GM12878 (cell line): ENCODE measurements around the gene RMI2. TPM values are rescaled to one million over a fixed set of nuclear protein-coding genes. Genes with fewer than 3 reads are reported as not detected.

Experiments used
- ATAC-seq: fragments of 200-7000 bp; cut with Tn5 transposase; 3 replicates; pipeline ENCODE4 v1.9.1; 2020; ENCODE audit warnings: mild to moderate bottlenecking, moderate library complexity
- BruUV-seq: library from RNA; stranded (reverse); fragments of 400-500 nt; replicated peaks from 2 replicates; lab custom pipeline; 2021; lab: Mats Ljungman, UMichigan
- CTCF ChIA-PET: fragments of 300-600 bp; sonication (Branson Sonifier 250); formaldehyde crosslinking; extraction: SDS; loops from one replicate; lab custom pipeline; 2021; ENCODE audit warnings: inconsistent platforms; lab: Yijun Ruan, JAX
- POLR2A ChIA-PET: fragments of 350-600 bp; formaldehyde crosslinking; extraction: SDS; loops from one replicate; lab custom pipeline; 2021; ENCODE audit warnings: inconsistent platforms; lab: Charles Lee
- RAD21 ChIA-PET: fragments of 300-600 bp; sonication (Branson Sonifier 250); formaldehyde crosslinking; loops from one replicate; lab custom pipeline; 2023; ENCODE audit warnings: antibody characterized with exemption; ENCODE audit not compliant: unreplicated experiment; lab: Charles Lee
- SMC1A ChIA-PET: fragments of 300-600 bp; sonication (Branson Sonifier 250); formaldehyde crosslinking; loops from one replicate; lab custom pipeline; 2023; ENCODE audit not compliant: unreplicated experiment, uncharacterized antibody; lab: Charles Lee
- DNase-seq: peaks from one replicate; pipeline ENCODE4 v3.0.0-alpha.2; 2011; ENCODE audit warnings: low read depth, low spot score
- FAIRE-seq: peaks from 3 replicates; lab custom pipeline; 2011; peaks lifted over from hg19 to GRCh38; lab: Jason Lieb, UNC
- H2AFZ ChIP-seq: 2 replicates; pipeline ENCODE4 v1.6.0; 2011; ENCODE audit warnings: low read depth, low read length, control low read depth; ENCODE audit not compliant: control insufficient read depth
- H3K27ac ChIP-seq: 2 replicates; pipeline ENCODE4 v1.5.1; 2011; ENCODE audit warnings: control low read depth; ENCODE audit not compliant: control insufficient read depth, insufficient read depth
- H3K27me3 ChIP-seq, 2 experiments: replicated peaks in 1 of 2; 2 replicates each; pipeline versions ENCODE4 v1.6.0 to v1.6.1; 2011; ENCODE audit warnings: low read length in 1 of 2; ENCODE audit not compliant: control insufficient read depth in 2 of 2, insufficient read depth in 2 of 2
- H3K36me3 ChIP-seq, 2 experiments: 2 replicates each; pipeline ENCODE4 v1.5.1; 2011; ENCODE audit warnings: low read length in 1 of 2; ENCODE audit not compliant: control insufficient read depth in 2 of 2, insufficient read depth in 2 of 2
- H3K4me1 ChIP-seq: 2 replicates; pipeline ENCODE4 v1.6.1; 2011; ENCODE audit warnings: mild to moderate bottlenecking, low read length, moderate library complexity, mixed read lengths; ENCODE audit not compliant: control insufficient read depth, insufficient read depth
- H3K4me2 ChIP-seq: 2 replicates; pipeline ENCODE4 v1.6.0; 2011; ENCODE audit warnings: control low read depth; ENCODE audit not compliant: control insufficient read depth, insufficient read depth
- H3K4me3 ChIP-seq: fragments of 200-600 bp; sonication (generic); 2 replicates; pipeline ENCODE4 v1.5.1; 2016
- H3K79me2 ChIP-seq: 2 replicates; pipeline ENCODE4 v1.6.0; 2011; ENCODE audit warnings: low read length; ENCODE audit not compliant: control insufficient read depth, insufficient read depth
- H3K9ac ChIP-seq: 2 replicates; pipeline ENCODE4 v1.8.0; 2011; ENCODE audit warnings: low read length, control low read depth, mixed read lengths; ENCODE audit not compliant: control insufficient read depth, insufficient read depth
- H3K9me3 ChIP-seq: replicated peaks from 3 replicates; pipeline ENCODE4 v1.5.1; 2011; ENCODE audit warnings: mild to moderate bottlenecking, low read length; ENCODE audit not compliant: control insufficient read depth, insufficient read depth
- H4K20me1 ChIP-seq: 2 replicates; pipeline ENCODE4 v1.6.0; 2011; ENCODE audit not compliant: control insufficient read depth, insufficient read depth
- TARDBP ChIP-seq: IDR thresholded peaks from 2 replicates; pipeline ENCODE4 v1.6.1; 2016; ENCODE audit warnings: borderline replicate concordance
- WGBS: methylation state at CpG from one replicate; pipeline ENCODE4 v1.1.6; 2016; ENCODE audit warnings: low lambda C conversion rate; ENCODE audit not compliant: insufficient replicate concordance, insufficient coverage; ENCODE audit errors: missing lambda C conversion rate; 5-methylcytosine and 5-hydroxymethylcytosine counted together
- in situ Hi-C: fragments of 300-500 bp; cut with MboI; formaldehyde crosslinking; loops from 9 replicates; pipeline ENCODE4 v1.14.3; 2018; ENCODE audit warnings: mixed read lengths
- intact Hi-C: fragments of 100-400 bp; cut with micrococcal nuclease; formaldehyde crosslinking; loops from one replicate; pipeline ENCODE4 v1.14.2; 2022; ENCODE audit not compliant: unreplicated experiment
- polyA plus RNA-seq, 11 experiments: library from polyadenylated mRNA; depleted of rRNA in 4 of 11; unstranded in 6 of 11; stranded (reverse) in 5 of 11; fragments of >200 nt; fragmentation: Nextera tagmentation in 4 of 11; fragmentation: Illumina TruSeq in 1 of 11; extraction: Ambion mirVana in 4 of 11; extraction: Trizol in 1 of 11; gene quantifications; 1 replicate in 1 of 11; 2 replicates in 10 of 11; pipeline versions ENCODE4 v1.2.1 to v1.2.3, GENCODE V29; 2011 to 2016; ENCODE audit warnings: inconsistent platforms in 2 of 11, missing spikeins in 2 of 11, low read depth in 1 of 11
- total RNA-seq, 4 experiments: library from RNA; depleted of rRNA in 3 of 4; stranded (reverse); fragments of >200 nt in 3 of 4; fragmentation: Illumina TruSeq in 1 of 4; extraction: Trizol in 1 of 4; gene quantifications; 2 replicates each; pipeline versions ENCODE4 v1.2.1 to v1.2.3, GENCODE V29; 2013 to 2021
- TF ChIP-seq, protein P1 (sequence below): IDR thresholded peaks from 2 replicates; pipeline ENCODE4 v1.6.1; 2012; ENCODE audit warnings: low read depth, low read length, improper control_type of control experiment
- TF ChIP-seq, protein P2 (sequence below): fragments of 450-650 bp; IDR thresholded peaks from 2 replicates; pipeline ENCODE4 v1.6.1; 2018; ENCODE audit warnings: mild to moderate bottlenecking, low read depth, moderate library complexity; ENCODE audit not compliant: partially characterized antibody

RMI2 gene
- total and polyA plus RNA-seq, 10 of the 15 experiments (the other 5 are each of a cell fraction or from before 2014, with no cell fraction given) = 9.6 to 68.8 (median 32.1) TPM

DNA sequence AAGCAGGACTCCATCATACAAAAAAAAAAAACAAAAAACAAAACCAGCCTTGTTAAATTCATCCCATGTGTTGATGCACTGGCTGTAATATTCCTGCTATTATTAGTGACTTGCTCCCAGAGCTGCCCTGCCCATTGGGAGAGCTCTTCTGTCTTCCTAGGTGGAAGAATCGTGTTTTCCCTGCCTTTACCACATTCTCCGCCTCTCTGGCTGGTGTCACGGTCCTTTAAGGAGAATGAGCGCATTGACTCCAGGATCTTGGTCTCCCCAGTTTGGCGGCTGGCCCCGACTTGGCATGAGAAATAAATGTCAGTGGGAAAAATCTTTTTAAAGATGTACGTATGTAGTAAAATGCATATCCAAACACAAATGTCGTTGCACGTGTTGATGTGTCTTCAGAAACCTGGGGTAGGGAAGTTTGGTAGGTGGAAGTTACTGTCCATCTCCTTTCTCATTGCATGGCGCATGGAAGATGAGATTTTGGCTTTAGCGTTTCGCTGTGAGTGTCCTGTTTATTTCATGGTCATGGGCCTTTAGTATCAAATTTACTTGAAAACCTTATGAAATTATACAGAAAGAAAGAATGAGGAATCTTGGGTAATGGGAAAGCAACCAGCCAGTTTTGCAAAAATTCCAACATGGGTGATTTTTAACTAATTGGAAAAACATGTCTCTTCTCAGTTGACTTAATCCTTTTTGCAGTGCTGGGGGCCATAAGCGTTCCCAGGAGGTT, 15.5 kb downstream of the RMI2 start:
- Histone ChIP-seq H3K9me3 (no peaks in the 10 kb centered on the region), H3K4me1 (peaks cover 39% of the 10 kb centered on the region), H3K4me2 (no peak overlapping the region; the same call in 1 of the 2 replicates), H2AFZ (no peak overlapping the region)
- ChIA-PET CTCF (interaction anchor here (1.1 to 8.6 kb wide), 3 partner anchors 11 to 102 kb away, joined by 3 to 170 read pairs (median 65); partner anchors contain the start of gene SOCS1), POLR2A (interaction anchor here (0.5 to 2.6 kb wide), 3 partner anchors 10 to 105 kb away, joined by 3 to 9 read pairs (median 5); partner anchors contain the start of gene SOCS1)
- in situ Hi-C loops = loop anchor here (5.0 kb wide), 1 partner anchor 394 kb away; no protein-coding TSS in a partner anchor
- TF ChIP-seq TARDBP = no peak
- TF ChIP-seq, protein P1, sequence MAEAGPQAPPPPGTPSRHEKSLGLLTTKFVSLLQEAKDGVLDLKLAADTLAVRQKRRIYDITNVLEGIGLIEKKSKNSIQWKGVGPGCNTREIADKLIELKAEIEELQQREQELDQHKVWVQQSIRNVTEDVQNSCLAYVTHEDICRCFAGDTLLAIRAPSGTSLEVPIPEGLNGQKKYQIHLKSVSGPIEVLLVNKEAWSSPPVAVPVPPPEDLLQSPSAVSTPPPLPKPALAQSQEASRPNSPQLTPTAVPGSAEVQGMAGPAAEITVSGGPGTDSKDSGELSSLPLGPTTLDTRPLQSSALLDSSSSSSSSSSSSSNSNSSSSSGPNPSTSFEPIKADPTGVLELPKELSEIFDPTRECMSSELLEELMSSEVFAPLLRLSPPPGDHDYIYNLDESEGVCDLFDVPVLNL = no peak
- TF ChIP-seq, protein P2, sequence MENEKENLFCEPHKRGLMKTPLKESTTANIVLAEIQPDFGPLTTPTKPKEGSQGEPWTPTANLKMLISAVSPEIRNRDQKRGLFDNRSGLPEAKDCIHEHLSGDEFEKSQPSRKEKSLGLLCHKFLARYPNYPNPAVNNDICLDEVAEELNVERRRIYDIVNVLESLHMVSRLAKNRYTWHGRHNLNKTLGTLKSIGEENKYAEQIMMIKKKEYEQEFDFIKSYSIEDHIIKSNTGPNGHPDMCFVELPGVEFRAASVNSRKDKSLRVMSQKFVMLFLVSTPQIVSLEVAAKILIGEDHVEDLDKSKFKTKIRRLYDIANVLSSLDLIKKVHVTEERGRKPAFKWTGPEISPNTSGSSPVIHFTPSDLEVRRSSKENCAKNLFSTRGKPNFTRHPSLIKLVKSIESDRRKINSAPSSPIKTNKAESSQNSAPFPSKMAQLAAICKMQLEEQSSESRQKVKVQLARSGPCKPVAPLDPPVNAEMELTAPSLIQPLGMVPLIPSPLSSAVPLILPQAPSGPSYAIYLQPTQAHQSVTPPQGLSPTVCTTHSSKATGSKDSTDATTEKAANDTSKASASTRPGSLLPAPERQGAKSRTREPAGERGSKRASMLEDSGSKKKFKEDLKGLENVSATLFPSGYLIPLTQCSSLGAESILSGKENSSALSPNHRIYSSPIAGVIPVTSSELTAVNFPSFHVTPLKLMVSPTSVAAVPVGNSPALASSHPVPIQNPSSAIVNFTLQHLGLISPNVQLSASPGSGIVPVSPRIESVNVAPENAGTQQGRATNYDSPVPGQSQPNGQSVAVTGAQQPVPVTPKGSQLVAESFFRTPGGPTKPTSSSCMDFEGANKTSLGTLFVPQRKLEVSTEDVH = no peak
- TF ChIP-seq, all 136 proteins: peak for 0
- H3K4me3 ChIP-seq = no peak overlapping the region
- 92% methylated on average over 13 of the region's 13 CpGs for WGBS
- no TSS peak for BruUV-seq
- no peaks in the 10 kb centered on the region for H3K27me3 ChIP-seq
- ATAC-seq = no peak
- FAIRE-seq = no peak
- RAD21 ChIA-PET = interaction anchor here (0.7 to 11.3 kb wide), 4 partner anchors 32 to 390 kb away, joined by 3 to 243 read pairs (median 83); partner anchors contain the start of gene SOCS1
- H3K79me2 ChIP-seq = peaks cover 2% of the 10 kb centered on the region; the same call in 1 of the 2 replicates
- no peak overlapping the region for H3K9ac ChIP-seq
- SMC1A ChIA-PET = interaction anchor here (1.9 to 3.1 kb wide), 2 partner anchors 10 to 12 kb away, joined by 4 to 16 read pairs; no protein-coding TSS in a partner anchor
- DNase-seq = no peak
- H4K20me1 ChIP-seq = no peaks in the 10 kb centered on the region
- no peak overlapping the region for H3K27ac ChIP-seq
- H3K36me3 ChIP-seq = no peaks in the 10 kb centered on the region
- intact Hi-C loops = no loop called here
